Kidney (tissue), 14 donors: ENCODE data around the gene KLK6. TPM values are rescaled to one million over a fixed set of nuclear protein-coding genes. Genes with fewer than 3 reads are reported as not detected.
A peak's percentile ranks its signal among the peaks of the same experiment; 100 is the strongest.

ENCODE experiments used
- DNase-seq, 5 donors: peaks; one replicate each; pipeline ENCODE4 v3.0.0-alpha.2; 2013 to 2020
- FAIRE-seq: peaks from 2 replicates; lab custom pipeline; 2012; peaks lifted over from hg19 to GRCh38; lab: Jason Lieb, UNC
- H3K27ac ChIP-seq, 2 donors: one replicate each; pipeline ENCODE4 v1.7.0; 2013; ENCODE audit warnings: low read depth in 2 of 2, low read length in 2 of 2, inconsistent platforms in 1 of 2
- H3K27me3 ChIP-seq: one replicate; pipeline ENCODE4 v1.7.1; 2013; ENCODE audit warnings: low read length, inconsistent platforms; ENCODE audit not compliant: control insufficient read depth, insufficient read depth
- H3K36me3 ChIP-seq, 3 donors: one replicate each; pipeline versions ENCODE4 v1.7.0 to v1.7.1; 2013; ENCODE audit warnings: low read length in 3 of 3, control low read depth in 1 of 3, inconsistent platforms in 1 of 3; ENCODE audit not compliant: insufficient read depth in 3 of 3, control insufficient read depth in 2 of 3
- H3K4me1 ChIP-seq, 3 donors: one replicate each; pipeline versions ENCODE4 v1.7.0 to v1.7.1; 2013; ENCODE audit warnings: low read length in 3 of 3, inconsistent platforms in 1 of 3, low read depth in 1 of 3; ENCODE audit not compliant: control insufficient read depth in 2 of 3, insufficient read depth in 2 of 3
- H3K4me3 ChIP-seq, 3 donors: one replicate each; pipeline versions ENCODE4 v1.7.0 to v1.8.1; 2013; ENCODE audit warnings: low read length in 3 of 3, control low read depth in 1 of 3, inconsistent platforms in 1 of 3
- H3K9ac ChIP-seq, 3 donors: one replicate each; pipeline versions ENCODE4 v1.7.0 to v1.7.1; 2013; ENCODE audit warnings: low read length in 3 of 3, control low read depth in 1 of 3, inconsistent platforms in 1 of 3
- H3K9me3 ChIP-seq, 3 donors: one replicate each; pipeline versions ENCODE4 v1.7.0 to v1.7.1; 2013; ENCODE audit warnings: low read length in 3 of 3, control low read depth in 1 of 3, inconsistent platforms in 1 of 3; ENCODE audit not compliant: control insufficient read depth in 2 of 3, insufficient read depth in 1 of 3
- CTCF ChIP-seq: IDR thresholded peaks from 3 replicates; pipeline ENCODE4 v1.5.1; 2012; ENCODE audit warnings: mild to moderate bottlenecking, moderate library complexity, borderline replicate concordance; ENCODE audit not compliant: insufficient read depth; ENCODE audit errors: extremely low read depth
- intact Hi-C: fragments of 100-400 bp; cut with DNase I; formaldehyde crosslinking; loops from one replicate; pipeline ENCODE4 v1.11.1; 2022
- polyA plus RNA-seq: library from polyadenylated mRNA; stranded (reverse); fragments of 350-450 nt; fragmentation: Illumina TruSeq; extraction: RNeasy Lipid Tissue Mini Kit (QIAGEN cat#74804); gene quantifications from one replicate; pipeline ENCODE4 v1.2.3, GENCODE V29; 2014; ENCODE audit warnings: low read depth, low replicate concordance; ENCODE audit not compliant: insufficient read depth
- total RNA-seq: library from RNA; stranded (reverse); fragmentation: NEBNext Ultra II Directional; extraction: Animal tissue kit (Norgen Biotek cat#: 25700); gene quantifications from one replicate; pipeline ENCODE4 v1.2.1, GENCODE V29; 2021
- donor health status: control.
- donor health status: control.
- donor health status: control.
- donor health status: control.
- donor health status: control.
- donor health status: DM: yes; HTN: yes; CAD: no.
- donor health status: Normal renal cell carcinoma (clear cell type).

Gene KLK6
- total and polyA plus RNA-seq, 2 donors from 2014 or later = 15.0 to 30.3 TPM

- FAIRE-seq (no peak), DNase-seq (no peak)
- H3K9ac ChIP-seq = no peak overlapping the region
- no peak overlapping the region for H3K27ac ChIP-seq
- no peak overlapping the region for H3K4me3 ChIP-seq
- no peak for TF ChIP-seq CTCF
- intact Hi-C loops = no loop called here
- no peaks in the 10 kb centered on the region for H3K27me3 ChIP-seq
- no peaks in the 10 kb centered on the region for H3K36me3 ChIP-seq
- no peaks in the 10 kb centered on the region for H3K9me3 ChIP-seq
- no peaks in the 10 kb centered on the region for H3K4me1 ChIP-seq
Measured at GRCh38 chr19:50982186-50982585, 12.8 kb upstream of the KLK6 start.

GRCh38 chr19:50981587-50982146 is 12.3 kb upstream of the KLK6 start:
- no peak overlapping the region for H3K9ac ChIP-seq
- no peaks in the 10 kb centered on the region for H3K4me1 ChIP-seq
- no peaks in the 10 kb centered on the region for H3K27me3 ChIP-seq
- TF ChIP-seq CTCF = no peak
- H3K9me3 ChIP-seq = no peaks in the 10 kb centered on the region
- DNase-seq = no peak
- no peak overlapping the region for H3K27ac ChIP-seq
- H3K36me3 ChIP-seq = no peaks in the 10 kb centered on the region
- no peak overlapping the region for H3K4me3 ChIP-seq
- FAIRE-seq = no peak
- intact Hi-C loops = no loop called here

- Histone ChIP-seq H3K4me1 (no peaks in the 10 kb centered on the region), H3K27ac (no peak overlapping the region), H3K4me3 (no peak overlapping the region), H3K27me3 (no peaks in the 10 kb centered on the region), H3K36me3 (no peaks in the 10 kb centered on the region), H3K9me3 (no peaks in the 10 kb centered on the region), H3K9ac (no peak overlapping the region)
- FAIRE-seq = no peak
- intact Hi-C loops = no loop called here
- DNase-seq = peak in 1 of 5 donors; percentile 13
- TF ChIP-seq CTCF = no peak
Measured at GRCh38 chr19:50980208-50980607, 10.8 kb upstream of the KLK6 start.

- Histone ChIP-seq H3K36me3 (no peaks in the 10 kb centered on the region), H3K9ac (no peak overlapping the region), H3K4me1 (no peaks in the 10 kb centered on the region), H3K4me3 (no peak overlapping the region), H3K9me3 (no peaks in the 10 kb centered on the region), H3K27me3 (no peaks in the 10 kb centered on the region), H3K27ac (no peak overlapping the region)
- DNase-seq (no peak), FAIRE-seq (no peak)
- intact Hi-C loops = no loop called here
- no peak for TF ChIP-seq CTCF
Measured at GRCh38 chr19:50979758-50980157, 10.4 kb upstream of the KLK6 start.
